GM12878 (cell line): Measurements from ENCODE around the gene NHEJ1. TPM values are rescaled to one million over a fixed set of nuclear protein-coding genes. Genes with fewer than 3 reads are reported as not detected.

ENCODE experiments used
- ATAC-seq: fragments of 200-7000 bp; cut with Tn5 transposase; 3 replicates; pipeline ENCODE4 v1.9.1; 2020; ENCODE audit warnings: mild to moderate bottlenecking, moderate library complexity
- BruUV-seq: library from RNA; stranded (reverse); fragments of 400-500 nt; replicated peaks from 2 replicates; lab custom pipeline; 2021; lab: Mats Ljungman, UMichigan
- CTCF ChIA-PET: fragments of 300-600 bp; sonication (Branson Sonifier 250); formaldehyde crosslinking; extraction: SDS; loops from one replicate; lab custom pipeline; 2021; ENCODE audit warnings: inconsistent platforms; lab: Yijun Ruan, JAX
- POLR2A ChIA-PET: fragments of 350-600 bp; formaldehyde crosslinking; extraction: SDS; loops from one replicate; lab custom pipeline; 2021; ENCODE audit warnings: inconsistent platforms; lab: Charles Lee
- RAD21 ChIA-PET: fragments of 300-600 bp; sonication (Branson Sonifier 250); formaldehyde crosslinking; loops from one replicate; lab custom pipeline; 2023; ENCODE audit warnings: antibody characterized with exemption; ENCODE audit not compliant: unreplicated experiment; lab: Charles Lee
- SMC1A ChIA-PET: fragments of 300-600 bp; sonication (Branson Sonifier 250); formaldehyde crosslinking; loops from one replicate; lab custom pipeline; 2023; ENCODE audit not compliant: unreplicated experiment, uncharacterized antibody; lab: Charles Lee
- DNase-seq: peaks from one replicate; pipeline ENCODE4 v3.0.0-alpha.2; 2011; ENCODE audit warnings: low read depth, low spot score
- FAIRE-seq: peaks from 3 replicates; lab custom pipeline; 2011; peaks lifted over from hg19 to GRCh38; lab: Jason Lieb, UNC
- H2AFZ ChIP-seq: 2 replicates; pipeline ENCODE4 v1.6.0; 2011; ENCODE audit warnings: low read depth, low read length, control low read depth; ENCODE audit not compliant: control insufficient read depth
- H3K27ac ChIP-seq: 2 replicates; pipeline ENCODE4 v1.5.1; 2011; ENCODE audit warnings: control low read depth; ENCODE audit not compliant: control insufficient read depth, insufficient read depth
- H3K27me3 ChIP-seq, 2 experiments: replicated peaks in 1 of 2; 2 replicates each; pipeline versions ENCODE4 v1.6.0 to v1.6.1; 2011; ENCODE audit warnings: low read length in 1 of 2; ENCODE audit not compliant: control insufficient read depth in 2 of 2, insufficient read depth in 2 of 2
- H3K36me3 ChIP-seq, 2 experiments: 2 replicates each; pipeline ENCODE4 v1.5.1; 2011; ENCODE audit warnings: low read length in 1 of 2; ENCODE audit not compliant: control insufficient read depth in 2 of 2, insufficient read depth in 2 of 2
- H3K4me1 ChIP-seq: 2 replicates; pipeline ENCODE4 v1.6.1; 2011; ENCODE audit warnings: mild to moderate bottlenecking, low read length, moderate library complexity, mixed read lengths; ENCODE audit not compliant: control insufficient read depth, insufficient read depth
- H3K4me2 ChIP-seq: 2 replicates; pipeline ENCODE4 v1.6.0; 2011; ENCODE audit warnings: control low read depth; ENCODE audit not compliant: control insufficient read depth, insufficient read depth
- H3K4me3 ChIP-seq: fragments of 200-600 bp; sonication (generic); 2 replicates; pipeline ENCODE4 v1.5.1; 2016
- H3K79me2 ChIP-seq: 2 replicates; pipeline ENCODE4 v1.6.0; 2011; ENCODE audit warnings: low read length; ENCODE audit not compliant: control insufficient read depth, insufficient read depth
- H3K9ac ChIP-seq: 2 replicates; pipeline ENCODE4 v1.8.0; 2011; ENCODE audit warnings: low read length, control low read depth, mixed read lengths; ENCODE audit not compliant: control insufficient read depth, insufficient read depth
- H3K9me3 ChIP-seq: replicated peaks from 3 replicates; pipeline ENCODE4 v1.5.1; 2011; ENCODE audit warnings: mild to moderate bottlenecking, low read length; ENCODE audit not compliant: control insufficient read depth, insufficient read depth
- H4K20me1 ChIP-seq: 2 replicates; pipeline ENCODE4 v1.6.0; 2011; ENCODE audit not compliant: control insufficient read depth, insufficient read depth
- ATF7 ChIP-seq: fragments of 450-650 bp; IDR thresholded peaks from 2 replicates; pipeline ENCODE4 v1.6.1; 2016; ENCODE audit warnings: low read depth, mild to moderate bottlenecking
- CBFB ChIP-seq: IDR thresholded peaks from 2 replicates; pipeline ENCODE4 v1.6.1; 2016; ENCODE audit warnings: antibody characterized with exemption, low read depth
- CBX5 ChIP-seq: sonication (generic); IDR thresholded peaks from 2 replicates; pipeline ENCODE4 v1.6.1; 2016; ENCODE audit warnings: low read depth, moderate library complexity, mild to moderate bottlenecking, inconsistent platforms
- GABPA ChIP-seq: IDR thresholded peaks from 2 replicates; pipeline ENCODE4 v1.6.1; 2014; ENCODE audit warnings: antibody characterized with exemption, low read depth, mild to moderate bottlenecking, inconsistent platforms
- MTA2 ChIP-seq: fragments of 450-650 bp; IDR thresholded peaks from 2 replicates; pipeline ENCODE4 v1.6.1; 2016; ENCODE audit warnings: low read depth, mild to moderate bottlenecking, moderate library complexity
- POLR2A ChIP-seq: IDR thresholded peaks from 2 replicates; pipeline ENCODE4 v1.6.1; 2011; ENCODE audit warnings: low read depth, mild to moderate bottlenecking, low read length
- RAD51 ChIP-seq: fragments of 450-650 bp; IDR thresholded peaks from 2 replicates; pipeline ENCODE4 v1.6.1; 2016; ENCODE audit warnings: moderate library complexity, mild to moderate bottlenecking, inconsistent platforms
- RELA ChIP-seq: fragments of 450-650 bp; IDR thresholded peaks from 2 replicates; pipeline ENCODE4 v1.8.0; 2014; ENCODE audit warnings: borderline replicate concordance; ENCODE audit not compliant: partially characterized antibody
- TCF3 ChIP-seq: IDR thresholded peaks from 2 replicates; pipeline ENCODE4 v1.6.1; 2012; ENCODE audit warnings: low read depth, mild to moderate bottlenecking, low read length, borderline replicate concordance; ENCODE audit not compliant: insufficient read depth
- YY1 ChIP-seq: IDR thresholded peaks from 2 replicates; pipeline ENCODE4 v1.6.1; 2011; ENCODE audit warnings: low read depth, mild to moderate bottlenecking, low read length
- WGBS: methylation state at CpG from one replicate; pipeline ENCODE4 v1.1.6; 2016; ENCODE audit warnings: low lambda C conversion rate; ENCODE audit not compliant: insufficient replicate concordance, insufficient coverage; ENCODE audit errors: missing lambda C conversion rate; 5-methylcytosine and 5-hydroxymethylcytosine counted together
- in situ Hi-C: fragments of 300-500 bp; cut with MboI; formaldehyde crosslinking; loops from 9 replicates; pipeline ENCODE4 v1.14.3; 2018; ENCODE audit warnings: mixed read lengths
- intact Hi-C: fragments of 100-400 bp; cut with micrococcal nuclease; formaldehyde crosslinking; loops from one replicate; pipeline ENCODE4 v1.14.2; 2022; ENCODE audit not compliant: unreplicated experiment
- polyA plus RNA-seq, 11 experiments: library from polyadenylated mRNA; depleted of rRNA in 4 of 11; unstranded in 6 of 11; stranded (reverse) in 5 of 11; fragments of >200 nt; fragmentation: Nextera tagmentation in 4 of 11; fragmentation: Illumina TruSeq in 1 of 11; extraction: Ambion mirVana in 4 of 11; extraction: Trizol in 1 of 11; gene quantifications; 1 replicate in 1 of 11; 2 replicates in 10 of 11; pipeline versions ENCODE4 v1.2.1 to v1.2.3, GENCODE V29; 2011 to 2016; ENCODE audit warnings: inconsistent platforms in 2 of 11, missing spikeins in 2 of 11, low read depth in 1 of 11
- total RNA-seq, 4 experiments: library from RNA; depleted of rRNA in 3 of 4; stranded (reverse); fragments of >200 nt in 3 of 4; fragmentation: Illumina TruSeq in 1 of 4; extraction: Trizol in 1 of 4; gene quantifications; 2 replicates each; pipeline versions ENCODE4 v1.2.1 to v1.2.3, GENCODE V29; 2013 to 2021
- TF ChIP-seq, protein P1 (sequence below): fragments of 450-650 bp; IDR thresholded peaks from 2 replicates; pipeline ENCODE4 v1.6.1; 2017; ENCODE audit warnings: mild to moderate bottlenecking, moderate library complexity
- TF ChIP-seq, protein P2 (sequence below): IDR thresholded peaks from 2 replicates; pipeline ENCODE4 v1.6.1; 2011; ENCODE audit warnings: mild to moderate bottlenecking, low read depth, low read length, moderate library complexity; ENCODE audit not compliant: insufficient replicate concordance
- TF ChIP-seq, protein P3 (sequence below): IDR thresholded peaks from 2 replicates; pipeline ENCODE4 v1.6.1; 2012; ENCODE audit warnings: low read depth, low read length, improper control_type of control experiment
- TF ChIP-seq, protein P4 (sequence below): fragments of 450-650 bp; IDR thresholded peaks from 2 replicates; pipeline ENCODE4 v1.6.1; 2017; ENCODE audit warnings: antibody characterized with exemption, mild to moderate bottlenecking, moderate library complexity

NHEJ1 gene
- total and polyA plus RNA-seq, 10 of the 15 experiments (the other 5 are each of a cell fraction or from before 2014, with no cell fraction given): 11.8 to 20.2 (median 17.0) TPM

- TF ChIP-seq, protein P1, sequence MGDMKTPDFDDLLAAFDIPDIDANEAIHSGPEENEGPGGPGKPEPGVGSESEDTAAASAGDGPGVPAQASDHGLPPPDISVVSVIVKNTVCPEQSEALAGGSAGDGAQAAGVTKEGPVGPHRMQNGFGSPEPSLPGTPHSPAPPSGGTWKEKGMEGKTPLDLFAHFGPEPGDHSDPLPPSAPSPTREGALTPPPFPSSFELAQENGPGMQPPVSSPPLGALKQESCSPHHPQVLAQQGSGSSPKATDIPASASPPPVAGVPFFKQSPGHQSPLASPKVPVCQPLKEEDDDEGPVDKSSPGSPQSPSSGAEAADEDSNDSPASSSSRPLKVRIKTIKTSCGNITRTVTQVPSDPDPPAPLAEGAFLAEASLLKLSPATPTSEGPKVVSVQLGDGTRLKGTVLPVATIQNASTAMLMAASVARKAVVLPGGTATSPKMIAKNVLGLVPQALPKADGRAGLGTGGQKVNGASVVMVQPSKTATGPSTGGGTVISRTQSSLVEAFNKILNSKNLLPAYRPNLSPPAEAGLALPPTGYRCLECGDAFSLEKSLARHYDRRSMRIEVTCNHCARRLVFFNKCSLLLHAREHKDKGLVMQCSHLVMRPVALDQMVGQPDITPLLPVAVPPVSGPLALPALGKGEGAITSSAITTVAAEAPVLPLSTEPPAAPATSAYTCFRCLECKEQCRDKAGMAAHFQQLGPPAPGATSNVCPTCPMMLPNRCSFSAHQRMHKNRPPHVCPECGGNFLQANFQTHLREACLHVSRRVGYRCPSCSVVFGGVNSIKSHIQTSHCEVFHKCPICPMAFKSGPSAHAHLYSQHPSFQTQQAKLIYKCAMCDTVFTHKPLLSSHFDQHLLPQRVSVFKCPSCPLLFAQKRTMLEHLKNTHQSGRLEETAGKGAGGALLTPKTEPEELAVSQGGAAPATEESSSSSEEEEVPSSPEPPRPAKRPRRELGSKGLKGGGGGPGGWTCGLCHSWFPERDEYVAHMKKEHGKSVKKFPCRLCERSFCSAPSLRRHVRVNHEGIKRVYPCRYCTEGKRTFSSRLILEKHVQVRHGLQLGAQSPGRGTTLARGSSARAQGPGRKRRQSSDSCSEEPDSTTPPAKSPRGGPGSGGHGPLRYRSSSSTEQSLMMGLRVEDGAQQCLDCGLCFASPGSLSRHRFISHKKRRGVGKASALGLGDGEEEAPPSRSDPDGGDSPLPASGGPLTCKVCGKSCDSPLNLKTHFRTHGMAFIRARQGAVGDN: no peak
- TF ChIP-seq, protein P2, sequence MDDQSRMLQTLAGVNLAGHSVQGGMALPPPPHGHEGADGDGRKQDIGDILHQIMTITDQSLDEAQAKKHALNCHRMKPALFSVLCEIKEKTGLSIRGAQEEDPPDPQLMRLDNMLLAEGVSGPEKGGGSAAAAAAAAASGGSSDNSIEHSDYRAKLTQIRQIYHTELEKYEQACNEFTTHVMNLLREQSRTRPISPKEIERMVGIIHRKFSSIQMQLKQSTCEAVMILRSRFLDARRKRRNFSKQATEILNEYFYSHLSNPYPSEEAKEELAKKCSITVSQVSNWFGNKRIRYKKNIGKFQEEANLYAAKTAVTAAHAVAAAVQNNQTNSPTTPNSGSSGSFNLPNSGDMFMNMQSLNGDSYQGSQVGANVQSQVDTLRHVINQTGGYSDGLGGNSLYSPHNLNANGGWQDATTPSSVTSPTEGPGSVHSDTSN: no peak
- TF ChIP-seq RELA (no peak), YY1 (no peak), CBX5 (no peak), POLR2A (no peak), MTA2 (no peak), RAD51 (no peak), ATF7 (no peak), CBFB (no peak), TCF3 (no peak), GABPA (no peak)
- TF ChIP-seq, protein P3, sequence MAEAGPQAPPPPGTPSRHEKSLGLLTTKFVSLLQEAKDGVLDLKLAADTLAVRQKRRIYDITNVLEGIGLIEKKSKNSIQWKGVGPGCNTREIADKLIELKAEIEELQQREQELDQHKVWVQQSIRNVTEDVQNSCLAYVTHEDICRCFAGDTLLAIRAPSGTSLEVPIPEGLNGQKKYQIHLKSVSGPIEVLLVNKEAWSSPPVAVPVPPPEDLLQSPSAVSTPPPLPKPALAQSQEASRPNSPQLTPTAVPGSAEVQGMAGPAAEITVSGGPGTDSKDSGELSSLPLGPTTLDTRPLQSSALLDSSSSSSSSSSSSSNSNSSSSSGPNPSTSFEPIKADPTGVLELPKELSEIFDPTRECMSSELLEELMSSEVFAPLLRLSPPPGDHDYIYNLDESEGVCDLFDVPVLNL: no peak
- TF ChIP-seq, protein P4, sequence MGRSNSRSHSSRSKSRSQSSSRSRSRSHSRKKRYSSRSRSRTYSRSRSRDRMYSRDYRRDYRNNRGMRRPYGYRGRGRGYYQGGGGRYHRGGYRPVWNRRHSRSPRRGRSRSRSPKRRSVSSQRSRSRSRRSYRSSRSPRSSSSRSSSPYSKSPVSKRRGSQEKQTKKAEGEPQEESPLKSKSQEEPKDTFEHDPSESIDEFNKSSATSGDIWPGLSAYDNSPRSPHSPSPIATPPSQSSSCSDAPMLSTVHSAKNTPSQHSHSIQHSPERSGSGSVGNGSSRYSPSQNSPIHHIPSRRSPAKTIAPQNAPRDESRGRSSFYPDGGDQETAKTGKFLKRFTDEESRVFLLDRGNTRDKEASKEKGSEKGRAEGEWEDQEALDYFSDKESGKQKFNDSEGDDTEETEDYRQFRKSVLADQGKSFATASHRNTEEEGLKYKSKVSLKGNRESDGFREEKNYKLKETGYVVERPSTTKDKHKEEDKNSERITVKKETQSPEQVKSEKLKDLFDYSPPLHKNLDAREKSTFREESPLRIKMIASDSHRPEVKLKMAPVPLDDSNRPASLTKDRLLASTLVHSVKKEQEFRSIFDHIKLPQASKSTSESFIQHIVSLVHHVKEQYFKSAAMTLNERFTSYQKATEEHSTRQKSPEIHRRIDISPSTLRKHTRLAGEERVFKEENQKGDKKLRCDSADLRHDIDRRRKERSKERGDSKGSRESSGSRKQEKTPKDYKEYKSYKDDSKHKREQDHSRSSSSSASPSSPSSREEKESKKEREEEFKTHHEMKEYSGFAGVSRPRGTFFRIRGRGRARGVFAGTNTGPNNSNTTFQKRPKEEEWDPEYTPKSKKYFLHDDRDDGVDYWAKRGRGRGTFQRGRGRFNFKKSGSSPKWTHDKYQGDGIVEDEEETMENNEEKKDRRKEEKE: no peak
- H2AFZ ChIP-seq: no peak overlapping the region
- no peak overlapping the region for H3K9ac ChIP-seq
- no peak overlapping the region for H3K27ac ChIP-seq
- BruUV-seq: no TSS peak
- in situ Hi-C loops (loop anchor here (5.0 kb wide), 1 partner anchor 33 kb away; the partner anchor contains the start of gene SLC23A3), intact Hi-C loops (loop anchor here (5.0 kb wide), 1 partner anchor 72 kb away; the partner anchor contains the start of gene DNAJB2)
- DNase-seq: no peak
- ChIA-PET CTCF (no interaction called here), SMC1A (no interaction called here), POLR2A (interaction anchor here (0.9 to 2.8 kb wide), 2 partner anchors 30 to 95 kb away, joined by 3 to 47 read pairs; partner anchors contain the start of gene CNPPD1), RAD21 (interaction anchor here (2.1 kb wide), 1 partner anchor 89 kb away, joined by 13 read pairs; no protein-coding TSS in a partner anchor)
- no peaks in the 10 kb centered on the region; the same call in 1 of the 2 replicates for H3K79me2 ChIP-seq
- peaks cover 8% of the 10 kb centered on the region for H3K4me1 ChIP-seq
- no peaks in the 10 kb centered on the region for H3K27me3 ChIP-seq
- H4K20me1 ChIP-seq: no peaks in the 10 kb centered on the region
- no peaks in the 10 kb centered on the region for H3K9me3 ChIP-seq
- H3K4me2 ChIP-seq: no peak overlapping the region
- WGBS: 90% methylated on average over 5 of the region's 5 CpGs
- no peak for FAIRE-seq
- ATAC-seq: no peak
- H3K36me3 ChIP-seq: no peaks in the 10 kb centered on the region; a peak in 1 of 4 replicates
- no peak overlapping the region for H3K4me3 ChIP-seq
Measured at GRCh38 chr2:219205165-219205538, 44.5 kb upstream of the NHEJ1 start.
